Measurements from ENCODE around the gene YBEY. TPM values are rescaled to one million over a fixed set of nuclear protein-coding genes. Genes with fewer than 3 reads are reported as not detected.

Gene YBEY
- total and polyA plus RNA-seq, 2 of the 13 experiments (the other 11 are each of a cell fraction or from before 2014, with no cell fraction given) = 6.5 to 8.9 TPM

- FAIRE-seq = no peak
- H3K4me2 ChIP-seq (ENCODE audit: low read depth, low read length) = no peak overlapping the region
These were observed 61.0 kb downstream of the YBEY start for GRCh38 chr21:46347203-46347550.

More at GRCh38 chr21:46347203-46347550, 61.0 kb downstream of the YBEY start:
- ATAC-seq = no peak
- Histone ChIP-seq H3K27ac (ENCODE audit: extremely low read length, insufficient read depth, low read length) (no peak overlapping the region), H3K79me2 (ENCODE audit: insufficient read depth, low read length) (peaks cover 6% of the 10 kb centered on the region), H2AFZ (ENCODE audit: low read length) (no peak overlapping the region), H3K9ac (ENCODE audit: insufficient read depth, low read depth, low read length) (no peak overlapping the region), H3K36me3 (replicated peaks in 1 of 2; ENCODE audit: control insufficient read depth in 1 of 2, insufficient read depth in 2 of 2, low read length in 2 of 2) (peaks cover 31 to 65% of the 10 kb centered on the region in 2 experiments), H3K9me3 (ENCODE audit: low read length) (no peaks in the 10 kb centered on the region), H3K4me1 (ENCODE audit: insufficient read depth, low read length) (no peaks in the 10 kb centered on the region), H4K20me1 (ENCODE audit: insufficient read depth, low read length) (no peaks in the 10 kb centered on the region; the same call in 1 of the 2 replicates), H3K4me3 (replicated peaks in 1 of 3; ENCODE audit: insufficient read depth in 1 of 3, low read depth in 2 of 3, low read length in 3 of 3) (no peak overlapping the region), H3K27me3 (ENCODE audit: control insufficient read depth in 1 of 2, insufficient read depth in 2 of 2, low read length in 2 of 2) (no peaks in the 10 kb centered on the region; a peak in 1 of 5 replicates)
- intact Hi-C loops (cut with micrococcal nuclease; ENCODE audit: unreplicated experiment) = no loop called here
- TF ChIP-seq ZFP91 (CRISPR knock-in tag; IDR thresholded peaks at IDR 0.05; ENCODE audit: borderline replicate concordance) = no peak
- no peak for TF ChIP-seq JUN (CRISPR knock-in tag; IDR thresholded peaks at IDR 0.05)
- BruUV-seq (replicated peaks) = no TSS peak
- CTCF ChIA-PET (ENCODE audit: low intra/inter-chr PET ratio, low total read pairs) = no interaction called here
- POLR2A ChIA-PET = no interaction called here
- 94% methylated on average over 8 of the region's 10 CpGs for WGBS (ENCODE audit: low lambda C conversion rate)
- in situ Hi-C loops (cut with HindIII; ENCODE audit: extremely low pct_ligation_motif_present, low pct_unique_long_range_greater_than_20kb) = no loop called here
- no peak for DNase-seq (ENCODE audit: low spot score)

Other genes with a start within 250 kb of the YBEY start
- gene COL6A2, start 188.2 kb upstream of the YBEY start, total RNA-seq (2016; rRNA removed; fragmentation: Illumina TruSeq; extraction: Trizol) = 0.07 and 0.14 TPM in 2 replicates
- 0.41 and 1.6 TPM in 2 replicates for gene COL6A2, start 188.2 kb upstream of the YBEY start, polyA plus RNA-seq (2011; rRNA removed)
- 78.5 and 105 TPM in 2 replicates for gene FTCD, start 130.8 kb upstream of the YBEY start, total RNA-seq (2016; rRNA removed; fragmentation: Illumina TruSeq; extraction: Trizol)
- gene FTCD, start 130.8 kb upstream of the YBEY start, polyA plus RNA-seq (2011; rRNA removed) = 75.7 and 112 TPM in 2 replicates
- gene SPATC1L, start 101.9 kb upstream of the YBEY start, total RNA-seq (2016; rRNA removed; fragmentation: Illumina TruSeq; extraction: Trizol) = 2.8 and 3.3 TPM in 2 replicates
- gene SPATC1L, start 101.9 kb upstream of the YBEY start, polyA plus RNA-seq (2011; rRNA removed) = 1.4 and 2.6 TPM in 2 replicates
- gene LSS, start 57.6 kb upstream of the YBEY start, total RNA-seq (2016; rRNA removed; fragmentation: Illumina TruSeq; extraction: Trizol) = 73.5 and 113 TPM in 2 replicates
- gene LSS, start 57.6 kb upstream of the YBEY start, polyA plus RNA-seq (2011; rRNA removed) = 72.6 and 182 TPM in 2 replicates
- 54.7 and 63.5 TPM in 2 replicates for gene MCM3AP, start 731 bp upstream of the YBEY start, total RNA-seq (2016; rRNA removed; fragmentation: Illumina TruSeq; extraction: Trizol)
- gene MCM3AP, start 731 bp upstream of the YBEY start, polyA plus RNA-seq (2011; rRNA removed) = 27.0 and 31.6 TPM in 2 replicates
- gene C21orf58, start 37.5 kb downstream of the YBEY start, total RNA-seq (2016; rRNA removed; fragmentation: Illumina TruSeq; extraction: Trizol) = 3.3 and 6.8 TPM in 2 replicates
- 3.2 and 3.5 TPM in 2 replicates for gene C21orf58, start 37.5 kb downstream of the YBEY start, polyA plus RNA-seq (2011; rRNA removed)
- 12.2 and 12.4 TPM in 2 replicates for gene PCNT, start 37.8 kb downstream of the YBEY start, total RNA-seq (2016; rRNA removed; fragmentation: Illumina TruSeq; extraction: Trizol)
- gene PCNT, start 37.8 kb downstream of the YBEY start, polyA plus RNA-seq (2011; rRNA removed) = 5.6 and 7.4 TPM in 2 replicates
- 14.3 and 18.5 TPM in 2 replicates for gene DIP2A, start 172.5 kb downstream of the YBEY start, total RNA-seq (2016; rRNA removed; fragmentation: Illumina TruSeq; extraction: Trizol)
- gene DIP2A, start 172.5 kb downstream of the YBEY start, polyA plus RNA-seq (2011; rRNA removed) = 37.6 and 39.6 TPM in 2 replicates